MM.1S (cell line): ENCODE measurements around the gene NID2.

Experiments used
- EZH2 ChIP-seq: fragments of 300-600 bp; sonication (generic); optimal IDR thresholded peaks from 2 replicates; pipeline ENCODE3; 2017; ENCODE audit warnings: low read depth, mild to moderate bottlenecking, antibody characterized with exemption, low read length, mixed read lengths
- TF ChIP-seq, protein P1 (sequence below): fragments of 300-600 bp; sonication (generic); IDR thresholded peaks from 2 replicates; pipeline ENCODE4 v1.5.1; 2016; ENCODE audit warnings: antibody characterized with exemption, low read length, mixed read lengths

- TF ChIP-seq, protein P1, sequence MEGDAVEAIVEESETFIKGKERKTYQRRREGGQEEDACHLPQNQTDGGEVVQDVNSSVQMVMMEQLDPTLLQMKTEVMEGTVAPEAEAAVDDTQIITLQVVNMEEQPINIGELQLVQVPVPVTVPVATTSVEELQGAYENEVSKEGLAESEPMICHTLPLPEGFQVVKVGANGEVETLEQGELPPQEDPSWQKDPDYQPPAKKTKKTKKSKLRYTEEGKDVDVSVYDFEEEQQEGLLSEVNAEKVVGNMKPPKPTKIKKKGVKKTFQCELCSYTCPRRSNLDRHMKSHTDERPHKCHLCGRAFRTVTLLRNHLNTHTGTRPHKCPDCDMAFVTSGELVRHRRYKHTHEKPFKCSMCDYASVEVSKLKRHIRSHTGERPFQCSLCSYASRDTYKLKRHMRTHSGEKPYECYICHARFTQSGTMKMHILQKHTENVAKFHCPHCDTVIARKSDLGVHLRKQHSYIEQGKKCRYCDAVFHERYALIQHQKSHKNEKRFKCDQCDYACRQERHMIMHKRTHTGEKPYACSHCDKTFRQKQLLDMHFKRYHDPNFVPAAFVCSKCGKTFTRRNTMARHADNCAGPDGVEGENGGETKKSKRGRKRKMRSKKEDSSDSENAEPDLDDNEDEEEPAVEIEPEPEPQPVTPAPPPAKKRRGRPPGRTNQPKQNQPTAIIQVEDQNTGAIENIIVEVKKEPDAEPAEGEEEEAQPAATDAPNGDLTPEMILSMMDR, result no peak
- no peak for TF ChIP-seq EZH2
Observed at GRCh38 chr14:52040598-52040997, 28.3 kb downstream of the NID2 start.
